SK-N-SH (cell line): Measurements from ENCODE around the gene FHOD3. TPM values are rescaled to one million over a fixed set of nuclear protein-coding genes. Genes with fewer than 3 reads are reported as not detected.

Source experiments
- CTCF ChIA-PET: fragments of 300-600, 350-600 bp; formaldehyde crosslinking; extraction: SDS; loops from one replicate; lab custom pipeline; 2021; lab: Yijun Ruan, JAX
- POLR2A ChIA-PET: fragments of 350-600 bp; sonication (Branson Sonifier 250); formaldehyde crosslinking; extraction: SDS; loops from one replicate; lab custom pipeline; 2020; ENCODE audit warnings: antibody characterized with exemption, inconsistent platforms; lab: Yijun Ruan, JAX
- DNase-seq: peaks from one replicate; pipeline ENCODE4 v3.0.0; 2012
- H2AFZ ChIP-seq: fragments of 200-600 bp; sonication (generic); 2 replicates; pipeline ENCODE4 v1.8.1; 2016; ENCODE audit warnings: antibody characterized with exemption, mild to moderate bottlenecking, low read depth
- H3F3A ChIP-seq: fragments of 200-600 bp; sonication (generic); replicated peaks from 2 replicates; pipeline ENCODE3; 2016; ENCODE audit warnings: antibody characterized with exemption, mild to moderate bottlenecking; ENCODE audit not compliant: insufficient read depth
- H3K27ac ChIP-seq, 2 experiments: fragments of 200-500 bp in 1 of 2; fragments of 200-600 bp in 1 of 2; sonication (Bioruptor generic) in 1 of 2; sonication (generic), shearing (Covaris generic) in 1 of 2; 2 replicates each; pipeline versions ENCODE4 v1.5.1 to v1.6.1; 2014 to 2016; ENCODE audit warnings: low read depth in 2 of 2, inconsistent platforms in 1 of 2, low read length in 1 of 2, mild to moderate bottlenecking in 1 of 2, mixed read lengths in 1 of 2
- H3K27me3 ChIP-seq: fragments of 200-600 bp; sonication (generic), shearing (Covaris generic); 2 replicates; pipeline ENCODE4 v1.6.1; 2016; ENCODE audit warnings: mixed run types; ENCODE audit not compliant: insufficient read depth
- H3K36me3 ChIP-seq, 2 experiments: fragments of 200-500 bp in 1 of 2; fragments of 200-600 bp in 1 of 2; sonication (Bioruptor generic) in 1 of 2; sonication (generic) in 1 of 2; replicated peaks in 1 of 2; 2 replicates each; pipeline versions ENCODE3 to v1.5.1; 2014 to 2016; ENCODE audit warnings: low read length in 1 of 2, mild to moderate bottlenecking in 1 of 2; ENCODE audit not compliant: insufficient read depth in 2 of 2, control insufficient read depth in 1 of 2
- H3K4me1 ChIP-seq, 2 experiments: fragments of 200-500 bp in 1 of 2; fragments of 200-600 bp in 1 of 2; sonication (Bioruptor generic) in 1 of 2; sonication (generic), shearing (Covaris generic) in 1 of 2; 2 replicates each; pipeline versions ENCODE4 v1.5.1 to v1.6.1; 2014 to 2016; ENCODE audit warnings: low read depth in 1 of 2, low read length in 1 of 2, mixed run types in 1 of 2; ENCODE audit not compliant: insufficient read depth in 2 of 2, control insufficient read depth in 1 of 2
- H3K4me2 ChIP-seq: fragments of 200-600 bp; sonication (generic), shearing (Covaris generic); 2 replicates; pipeline ENCODE4 v1.6.1; 2017; ENCODE audit warnings: mixed run types
- H3K4me3 ChIP-seq, 2 experiments: fragments of 200-500 bp in 1 of 2; fragments of 200-600 bp in 1 of 2; sonication (Bioruptor generic) in 1 of 2; sonication (generic), shearing (Covaris generic) in 1 of 2; 2 replicates each; pipeline versions ENCODE4 v1.5.1 to v1.8.1; 2014 to 2016; ENCODE audit warnings: low read depth in 2 of 2, inconsistent platforms in 1 of 2, low read length in 1 of 2, mild to moderate bottlenecking in 1 of 2, mixed read lengths in 1 of 2, moderate library complexity in 1 of 2
- H3K79me2 ChIP-seq: fragments of 200-600 bp; sonication (generic); 2 replicates; pipeline ENCODE4 v1.8.1; 2017; ENCODE audit warnings: mild to moderate bottlenecking; ENCODE audit not compliant: insufficient read depth
- H3K9ac ChIP-seq: fragments of 200-600 bp; sonication (generic); 2 replicates; pipeline ENCODE4 v1.6.1; 2017; ENCODE audit warnings: mixed run types
- H3K9me2 ChIP-seq: fragments of 200-600 bp; sonication (generic); 2 replicates; pipeline ENCODE4 v1.6.1; 2017; ENCODE audit warnings: mixed run types
- H3K9me3 ChIP-seq: fragments of 200-600 bp; sonication (generic); 2 replicates; pipeline ENCODE4 v1.6.1; 2017; ENCODE audit warnings: mixed run types, mild to moderate bottlenecking, moderate library complexity
- H4K20me1 ChIP-seq: fragments of 200-600 bp; sonication (generic); 2 replicates; pipeline ENCODE4 v1.6.1; 2017; ENCODE audit warnings: mild to moderate bottlenecking, mixed run types; ENCODE audit not compliant: insufficient read depth
- EZH2phosphoT487 ChIP-seq: fragments of 200-600 bp; sonication (generic); IDR thresholded peaks from 2 replicates; pipeline ENCODE4 v1.6.1; 2017; ENCODE audit warnings: low read depth, mixed run types, mild to moderate bottlenecking, antibody characterized with exemption, moderate library complexity, borderline replicate concordance
- FOXJ3 ChIP-seq: sonication (generic); formaldehyde crosslinking; IDR thresholded peaks from 2 replicates; pipeline ENCODE4 v1.5.1; 2020; ENCODE audit warnings: mild to moderate bottlenecking, missing genetic modification reagents
- FOXM1 ChIP-seq: IDR thresholded peaks from 2 replicates; pipeline ENCODE4 v1.4.0; 2012; ENCODE audit warnings: low read depth, mild to moderate bottlenecking
- GABPA ChIP-seq: IDR thresholded peaks from 2 replicates; pipeline ENCODE4 v1.4.0; 2012; ENCODE audit warnings: low read depth, mild to moderate bottlenecking
- MAX ChIP-seq: IDR thresholded peaks from 2 replicates; pipeline ENCODE4 v1.4.0; 2012; ENCODE audit warnings: low read depth
- MXI1 ChIP-seq: IDR thresholded peaks from 2 replicates; pipeline ENCODE4 v1.6.1; 2012; ENCODE audit warnings: mild to moderate bottlenecking, low read depth, low read length, improper control_type of control experiment
- NFIC ChIP-seq: IDR thresholded peaks from 2 replicates; pipeline ENCODE4 v1.4.0; 2012; ENCODE audit warnings: borderline replicate concordance
- NRF1 ChIP-seq: IDR thresholded peaks from 2 replicates; pipeline ENCODE4 v1.6.1; 2012; ENCODE audit warnings: low read depth, mild to moderate bottlenecking, low read length
- POLR2AphosphoS5 ChIP-seq: IDR thresholded peaks from 2 replicates; pipeline ENCODE4 v1.6.1; 2012; ENCODE audit warnings: low read depth, low read length
- RFX5 ChIP-seq: IDR thresholded peaks from 2 replicates; pipeline ENCODE4 v1.6.1; 2012; ENCODE audit warnings: mild to moderate bottlenecking, improper control_type of control experiment, low read length
- YY1 ChIP-seq: IDR thresholded peaks from 2 replicates; pipeline ENCODE4 v1.4.0; 2012; ENCODE audit warnings: low read depth, mild to moderate bottlenecking
- WGBS: methylation state at CpG from one replicate; pipeline ENCODE4 v1.1.6; 2017; ENCODE audit warnings: low lambda C conversion rate; 5-methylcytosine and 5-hydroxymethylcytosine counted together
- polyA plus RNA-seq, 3 experiments: library from polyadenylated mRNA; depleted of rRNA; stranded (reverse); fragments of >200 nt; gene quantifications; 2 replicates each; pipeline ENCODE4 v1.2.3, GENCODE V29; 2012

The FHOD3 gene
- polyA plus RNA-seq, 1 of the 3 experiments (the other 2 are of a cell fraction) = 10.9 TPM

GRCh38 chr18:36250827-36251226, 46.7 kb upstream of the FHOD3 start:
- 62% methylated on average over 2 of the region's 2 CpGs for WGBS
- Histone ChIP-seq H3K4me2 (no peak overlapping the region), H3K79me2 (no peaks in the 10 kb centered on the region), H3K36me3 (no peaks in the 10 kb centered on the region)
- no peak for TF ChIP-seq MAX
- no peak for TF ChIP-seq MXI1
- TF ChIP-seq, all 33 proteins: peak for 0
- no peaks in the 10 kb centered on the region for H4K20me1 ChIP-seq
- no peak overlapping the region for H3K4me3 ChIP-seq
- CTCF ChIA-PET = interaction anchor here (0.6 to 1.6 kb wide), 4 partner anchors 9 to 495 kb away, joined by 3 to 5 read pairs (median 3); no protein-coding TSS in a partner anchor
- no peaks in the 10 kb centered on the region for H3K9me3 ChIP-seq
- no peak overlapping the region for H2AFZ ChIP-seq
- no peaks in the 10 kb centered on the region for H3K4me1 ChIP-seq
- POLR2A ChIA-PET = no interaction called here
- no peak for DNase-seq
- no peak overlapping the region for H3K27ac ChIP-seq
- no peaks in the 10 kb centered on the region for H3K27me3 ChIP-seq
- H3K9me2 ChIP-seq = no peaks in the 10 kb centered on the region
- H3K9ac ChIP-seq = no peak overlapping the region
- no peaks in the 10 kb centered on the region for H3F3A ChIP-seq

GRCh38 chr18:36255072-36255698, 42.3 kb upstream of the FHOD3 start:
- no peak for DNase-seq
- CTCF ChIA-PET = interaction anchor here (0.5 kb wide), 1 partner anchor 519 kb away, joined by 3 read pairs; no protein-coding TSS in a partner anchor
- no peaks in the 10 kb centered on the region for H3K4me1 ChIP-seq
- 81% methylated on average over 10 of the region's 10 CpGs for WGBS
- no peaks in the 10 kb centered on the region for H3K36me3 ChIP-seq
- no peak overlapping the region for H3K27ac ChIP-seq
- TF ChIP-seq FOXJ3 (CRISPR knock-in tag) = no peak
- TF ChIP-seq, all 33 proteins: peak for 0
- Histone ChIP-seq H4K20me1 (no peaks in the 10 kb centered on the region), H2AFZ (no peak overlapping the region), H3K9me2 (no peaks in the 10 kb centered on the region), H3K4me2 (no peak overlapping the region), H3K9ac (no peak overlapping the region), H3K27me3 (no peaks in the 10 kb centered on the region), H3K9me3 (no peaks in the 10 kb centered on the region), H3K4me3 (no peak overlapping the region), H3F3A (no peaks in the 10 kb centered on the region), H3K79me2 (no peaks in the 10 kb centered on the region)
- POLR2A ChIA-PET = interaction anchor here (0.6 kb wide), 1 partner anchor 235 kb away, joined by 3 read pairs; no protein-coding TSS in a partner anchor

GRCh38 chr18:36256094-36256493, 41.4 kb upstream of the FHOD3 start:
- TF ChIP-seq NFIC = no peak
- TF ChIP-seq RFX5 = no peak
- no peak for TF ChIP-seq NRF1
- TF ChIP-seq POLR2AphosphoS5 = no peak
- TF ChIP-seq YY1 = no peak
- TF ChIP-seq EZH2phosphoT487 = no peak
- TF ChIP-seq FOXM1 = no peak
- no peak for TF ChIP-seq GABPA

More at GRCh38 chr18:36256094-36256493, 41.4 kb upstream of the FHOD3 start:
- Histone ChIP-seq H4K20me1 (no peaks in the 10 kb centered on the region), H3K27ac (no peak overlapping the region), H2AFZ (no peak overlapping the region), H3K9me3 (no peaks in the 10 kb centered on the region), H3K79me2 (no peaks in the 10 kb centered on the region), H3K36me3 (no peaks in the 10 kb centered on the region), H3K4me3 (no peak overlapping the region), H3K9me2 (no peaks in the 10 kb centered on the region), H3K4me2 (no peak overlapping the region), H3K9ac (no peak overlapping the region), H3K27me3 (no peaks in the 10 kb centered on the region), H3K4me1 (no peaks in the 10 kb centered on the region), H3F3A (no peaks in the 10 kb centered on the region)
- POLR2A ChIA-PET = no interaction called here
- CTCF ChIA-PET = no interaction called here
- DNase-seq = no peak
- 83% methylated on average over 7 of the region's 7 CpGs for WGBS
